NOMO-1 treated with DMSO at 0.1 percent for 48 hours (cell line): ENCODE results near the gene SEZ6L.

Source experiments
- DNase-seq: peaks from one replicate; lab custom pipeline; 2025; ENCODE audit not compliant: unreplicated experiment; lab: John Stamatoyannopoulos, UW

The SEZ6L gene

GRCh38 chr22:26239581-26239980 is 70.3 kb downstream of the SEZ6L start:
- DNase-seq: no peak

GRCh38 chr22:26241361-26241760 is 72.1 kb downstream of the SEZ6L start:
- DNase-seq: no peak

- no peak for DNase-seq
Measured at GRCh38 chr22:26245001-26245400, 75.7 kb downstream of the SEZ6L start.

- DNase-seq: no peak
Measured at GRCh38 chr22:26246552-26246951, 77.3 kb downstream of the SEZ6L start.

GRCh38 chr22:26251869-26252268 is 82.6 kb downstream of the SEZ6L start:
- no peak for DNase-seq

- peak; percentile 4 for DNase-seq
Measured at GRCh38 chr22:26259510-26259909, 90.2 kb downstream of the SEZ6L start.

- no peak for DNase-seq
Measured at GRCh38 chr22:26264162-26264561, 94.9 kb downstream of the SEZ6L start.

- no peak for DNase-seq
Measured at GRCh38 chr22:26265281-26265680, 96.0 kb downstream of the SEZ6L start.

- DNase-seq: no peak
Measured at GRCh38 chr22:26265909-26266308, 96.6 kb downstream of the SEZ6L start.

GRCh38 chr22:26267856-26268255 is 98.6 kb downstream of the SEZ6L start:
- no peak for DNase-seq

GRCh38 chr22:26269572-26269971 is 100.3 kb downstream of the SEZ6L start:
- no peak for DNase-seq

- no peak for DNase-seq
Measured at GRCh38 chr22:26271427-26271826, 102.2 kb downstream of the SEZ6L start.

- DNase-seq: no peak
Measured at GRCh38 chr22:26273011-26273675, 103.9 kb downstream of the SEZ6L start.

- DNase-seq: no peak
Measured at GRCh38 chr22:26276529-26277160, 107.4 kb downstream of the SEZ6L start.

- no peak for DNase-seq
Measured at GRCh38 chr22:26281941-26282340, 112.7 kb downstream of the SEZ6L start.

GRCh38 chr22:26283330-26283729 is 114.1 kb downstream of the SEZ6L start:
- no peak for DNase-seq

GRCh38 chr22:26285632-26286031 is 116.4 kb downstream of the SEZ6L start:
- no peak for DNase-seq

GRCh38 chr22:26286091-26286820 is 117.0 kb downstream of the SEZ6L start:
- no peak for DNase-seq

- DNase-seq: no peak
Measured at GRCh38 chr22:26287382-26288225, 118.3 kb downstream of the SEZ6L start.

GRCh38 chr22:26289611-26290101 is 120.4 kb downstream of the SEZ6L start:
- no peak for DNase-seq
